Left renal cortex interstitium (tissue), 4 donors: Measurements from ENCODE around the gene ZC3H18. TPM values are rescaled to one million over a fixed set of nuclear protein-coding genes. Genes with fewer than 3 reads are reported as not detected.

Experiments used
- DNase-seq, 4 donors: peaks; one replicate each; pipeline ENCODE4 v3.0.0-alpha.2; 2013; ENCODE audit warnings: low read depth in 4 of 4, low spot score in 2 of 4, missing footprints in 1 of 4
- polyA plus RNA-seq, 4 donors: library from polyadenylated mRNA; unstranded; fragments of 120-200 nt; gene quantifications; one replicate each; pipeline ENCODE4 v1.2.1, GENCODE V29; 2013; ENCODE audit not compliant: insufficient read length in 4 of 4

Gene ZC3H18
- polyA plus RNA-seq, 4 donors = 29.3 to 51.0 (median 44.5) TPM

- DNase-seq = no peak
Measured at GRCh38 chr16:88650749-88651275, 80.6 kb downstream of the ZC3H18 start, which contains the start of gene CYBA. Gene CYBA, minus strand, starts transcription at chr16:88651053. Its CDS starts 40 bp downstream, at chr16:88651013.

DNA sequence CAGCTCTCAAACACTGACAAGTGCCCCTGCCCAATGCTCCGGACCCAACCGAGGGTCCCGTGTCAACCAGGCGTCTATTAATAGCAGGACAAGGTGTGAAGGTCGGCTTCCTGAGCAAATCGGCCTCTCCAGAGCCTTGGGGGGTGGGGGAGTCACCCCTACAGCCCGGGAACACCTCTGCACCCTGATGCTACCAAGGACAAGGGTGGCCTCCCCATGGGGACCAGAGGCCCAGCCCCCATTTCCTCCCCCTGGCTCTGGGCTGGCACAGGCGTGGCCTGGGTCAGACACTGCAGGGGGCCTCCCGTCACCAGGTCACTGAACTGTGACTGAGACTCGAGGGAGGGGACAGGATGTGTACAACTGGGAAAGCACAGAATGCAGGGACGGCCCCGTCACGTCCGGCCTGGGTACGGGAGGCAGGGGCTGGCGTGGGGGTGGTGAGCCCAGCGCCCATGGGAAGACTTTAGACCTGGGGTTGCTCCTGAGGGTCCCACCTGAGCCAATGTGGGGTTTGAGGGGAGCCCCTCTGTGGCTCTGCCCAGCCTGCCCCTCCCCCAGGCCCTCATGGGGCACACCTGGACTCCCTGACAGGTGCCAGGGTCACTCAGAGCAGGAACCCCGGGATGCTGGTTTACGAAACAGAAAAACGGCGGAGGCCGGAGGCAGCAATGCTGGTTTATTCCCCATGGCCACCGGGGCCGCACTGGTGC lies 81.2 kb downstream of the ZC3H18 start:
- DNase-seq = peak in 1 of 4 donors; percentile 72

GRCh38 chr16:88651989-88652761 lies 82.0 kb downstream of the ZC3H18 start:
- no peak for DNase-seq

DNA sequence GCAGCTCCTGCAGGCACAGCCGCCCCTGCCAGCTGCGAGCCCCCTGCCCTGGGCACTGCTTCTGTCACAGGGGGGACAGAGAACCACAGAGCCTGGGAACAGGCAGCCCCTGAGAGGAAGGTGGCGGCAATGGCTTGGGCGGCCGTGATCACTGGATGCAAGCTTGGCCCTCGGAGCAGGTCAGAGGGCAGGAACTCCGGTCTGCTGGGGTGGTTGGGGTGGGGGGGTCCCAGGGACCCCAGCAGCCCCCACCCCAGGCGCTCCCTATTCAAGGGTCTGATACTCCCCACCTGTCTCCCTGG lies 82.5 kb downstream of the ZC3H18 start:
- no peak for DNase-seq

DNA sequence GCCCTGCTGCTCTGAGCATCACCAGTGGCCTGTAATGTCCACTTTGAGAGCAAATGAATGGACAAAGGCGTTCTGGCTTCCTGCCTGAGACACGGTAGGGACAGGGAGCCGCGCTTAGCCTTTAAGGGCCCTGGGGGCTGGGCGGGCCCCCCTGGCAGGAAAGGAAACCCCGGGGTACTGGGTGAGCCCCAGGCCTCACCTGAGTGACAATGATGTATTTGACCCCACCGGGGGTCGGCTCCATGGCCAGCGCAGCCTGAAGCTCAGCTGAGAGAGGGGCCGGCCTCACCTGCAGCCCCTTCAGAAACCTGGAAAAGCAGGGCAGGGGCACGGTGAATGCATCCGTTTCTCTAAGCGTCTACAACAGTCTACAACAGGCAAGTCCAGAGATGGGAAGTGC lies 82.9 kb downstream of the ZC3H18 start:
- DNase-seq = no peak

GRCh38 chr16:88653596-88654362 lies 83.6 kb downstream of the ZC3H18 start:
- DNase-seq = no peak

- DNase-seq = no peak
Measured at GRCh38 chr16:88654363-88655052, 84.3 kb downstream of the ZC3H18 start.

DNA sequence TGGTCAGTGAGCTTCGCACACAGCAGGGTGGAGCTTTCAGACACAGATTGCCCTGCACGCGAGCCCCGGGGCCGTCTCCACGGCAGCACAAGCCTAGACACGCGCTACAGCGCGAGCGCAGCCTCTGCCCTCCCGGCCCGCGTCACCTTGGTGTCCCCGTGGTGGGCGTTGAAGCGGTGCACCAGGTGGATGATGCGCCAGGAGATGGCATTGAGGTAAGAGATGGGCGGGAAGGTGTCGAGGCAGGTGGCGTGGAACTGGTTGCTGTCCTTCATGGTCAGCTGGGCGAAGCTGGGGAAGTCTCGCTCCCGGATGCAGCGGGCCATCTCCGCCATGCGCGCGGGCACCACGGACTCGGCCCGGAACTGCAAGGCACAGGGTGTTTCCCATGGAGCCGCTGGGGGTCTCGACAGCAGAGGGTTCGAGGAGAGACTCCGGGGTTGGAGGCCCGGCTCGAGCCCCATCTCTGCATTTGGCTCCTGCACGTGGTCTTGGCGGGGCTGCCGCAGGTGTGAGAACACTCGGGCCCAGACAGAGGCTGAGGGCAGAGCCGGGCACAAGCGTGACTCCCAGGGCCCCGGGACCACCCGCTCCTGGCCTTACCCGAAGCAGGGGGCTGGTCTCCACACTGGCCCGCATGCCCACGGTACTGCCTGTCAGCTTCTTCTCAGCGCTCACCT lies 85.0 kb downstream of the ZC3H18 start:
- no peak for DNase-seq

GRCh38 chr16:88655733-88656281 lies 85.6 kb downstream of the ZC3H18 start:
- DNase-seq = no peak

DNA sequence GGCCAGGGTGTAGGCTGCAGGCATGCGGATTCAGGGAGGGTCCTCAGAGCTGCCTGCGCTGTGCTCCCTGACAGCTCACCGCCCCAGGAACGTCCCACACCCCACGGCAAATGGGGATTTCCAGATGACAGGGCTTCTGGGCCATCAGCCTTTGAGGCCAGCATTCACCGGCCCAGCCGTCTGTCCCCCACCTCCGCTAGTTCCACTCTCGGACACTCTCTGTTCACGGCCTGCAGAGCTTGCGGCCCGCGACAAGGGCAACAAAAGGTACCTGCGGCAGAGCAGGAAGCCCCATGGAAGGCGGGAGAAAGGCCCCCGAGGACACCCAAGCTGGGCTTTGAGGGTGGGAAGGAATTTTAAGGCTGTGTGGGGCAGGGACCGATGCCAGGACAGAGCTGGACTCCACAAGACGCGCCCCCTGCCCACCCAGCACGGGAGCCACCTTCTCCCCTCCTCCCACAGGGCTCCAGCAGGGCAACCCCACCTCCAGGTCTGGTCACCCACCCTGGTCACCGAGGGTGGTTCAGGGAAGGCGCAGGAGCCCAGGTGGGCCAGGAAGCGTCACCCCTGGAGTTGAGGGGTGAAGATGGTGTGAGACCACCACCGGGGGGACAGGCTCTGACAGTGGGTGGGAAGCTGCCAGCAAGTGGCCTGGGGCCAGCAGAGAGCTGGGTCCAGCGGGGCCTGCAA lies 86.2 kb downstream of the ZC3H18 start:
- no peak for DNase-seq

DNA sequence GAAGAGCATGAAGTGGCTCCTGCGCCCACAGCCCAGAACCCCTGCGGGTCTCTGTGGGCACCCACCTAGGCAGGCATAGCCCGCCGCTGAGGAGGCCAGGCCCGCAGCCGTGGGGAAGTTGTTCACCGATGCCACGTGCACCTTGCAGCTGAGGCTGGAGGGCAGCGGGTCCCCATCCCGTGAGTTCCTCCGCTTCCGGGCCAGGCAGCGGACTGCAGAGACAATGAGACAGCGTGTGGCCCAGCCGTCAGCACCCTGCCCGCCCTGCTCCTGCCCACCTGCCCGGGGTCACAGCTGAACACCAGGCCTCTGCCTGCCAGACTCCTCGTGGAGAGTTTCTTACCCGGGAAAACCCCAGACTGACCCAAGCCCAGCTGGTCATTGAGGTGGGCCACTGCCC lies 87.2 kb downstream of the ZC3H18 start:
- no peak for DNase-seq

DNA sequence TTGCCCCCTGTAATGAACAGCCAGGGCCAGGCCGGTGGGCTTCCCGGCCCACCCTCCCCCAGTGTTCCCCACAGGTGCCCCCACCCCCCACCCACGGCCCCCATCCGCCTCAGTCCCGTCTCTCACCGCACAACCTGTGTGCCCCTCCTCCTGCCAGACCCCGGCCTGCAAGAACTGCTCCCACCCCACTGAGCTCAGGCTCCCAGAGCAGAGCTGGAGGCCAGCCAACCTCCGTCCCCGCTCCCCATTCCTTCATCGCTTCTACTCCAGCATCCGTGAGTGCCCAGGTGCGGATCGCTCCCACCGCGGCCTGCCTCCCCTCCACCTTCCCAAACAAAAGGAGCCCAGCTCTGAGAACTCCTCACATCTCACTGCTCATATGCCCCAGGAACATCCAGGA lies 88.5 kb downstream of the ZC3H18 start:
- DNase-seq = no peak

GRCh38 chr16:88659160-88659559 lies 89.0 kb downstream of the ZC3H18 start:
- no peak for DNase-seq

- no peak for DNase-seq
Measured at GRCh38 chr16:88661468-88661867, 91.3 kb downstream of the ZC3H18 start.

DNA sequence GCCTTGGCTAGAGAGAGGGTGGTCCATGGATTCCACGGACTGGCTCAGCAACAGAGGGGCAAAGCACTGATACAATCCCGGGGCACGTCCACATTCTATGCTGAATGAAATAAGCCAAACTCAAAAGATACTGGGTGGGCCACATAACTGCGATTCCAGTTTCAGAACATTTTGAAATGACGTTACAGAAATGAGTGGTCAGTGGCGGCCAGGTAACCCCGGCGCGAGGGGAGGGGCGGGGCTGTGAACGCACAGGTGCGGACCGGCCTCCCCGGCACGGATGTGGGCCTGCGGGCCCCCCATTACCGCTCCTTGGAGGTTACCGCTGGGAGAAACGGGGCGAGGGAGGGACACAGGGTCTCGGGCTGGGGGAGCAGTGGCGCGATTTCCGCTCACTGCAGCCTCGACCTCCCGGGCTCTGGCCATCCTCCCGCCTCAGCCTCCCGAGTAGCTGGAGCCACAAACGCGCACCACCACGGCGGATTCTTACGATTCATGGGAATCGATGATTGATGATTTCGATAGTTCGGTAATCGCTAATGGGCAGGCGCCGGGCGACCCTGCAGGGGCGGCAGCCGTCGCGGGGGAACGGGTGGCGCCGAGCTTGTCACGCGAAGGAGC lies 92.1 kb downstream of the ZC3H18 start:
- no peak for DNase-seq

- DNase-seq = peak; percentile 89 to 95 (median 93)
Measured at GRCh38 chr16:88662843-88663606, 92.8 kb downstream of the ZC3H18 start, which contains the start of gene MVD. Gene MVD, minus strand, starts transcription at chr16:88663091. Its CDS starts 11 bp downstream, at chr16:88663080.

DNA sequence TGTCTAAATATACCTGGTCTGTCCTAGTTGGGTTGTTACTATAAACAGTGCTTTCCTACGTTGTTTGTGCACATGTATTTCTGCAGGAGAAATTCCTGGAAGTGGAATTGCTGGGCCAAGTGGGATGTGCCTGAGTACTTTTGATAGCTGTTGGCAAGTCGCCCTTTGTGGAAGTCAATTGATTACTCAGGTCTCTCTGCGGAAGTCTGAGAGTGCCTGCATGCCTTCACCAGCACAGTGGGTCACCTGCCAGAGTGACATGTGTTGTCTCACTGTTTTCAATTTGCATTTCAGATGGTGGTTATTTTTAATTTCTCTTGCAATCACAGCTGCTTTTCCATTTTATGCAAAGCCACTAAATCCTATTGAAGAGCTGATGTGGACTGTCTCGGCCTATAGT lies 94.9 kb downstream of the ZC3H18 start:
- no peak for DNase-seq

GRCh38 chr16:88665570-88665969 lies 95.4 kb downstream of the ZC3H18 start:
- no peak for DNase-seq
